NOMO-1 treated with DMSO at 0.1 percent for 48 hours (cell line): Measurements from ENCODE around the gene TICRR.

ENCODE experiments used
- DNase-seq: peaks from one replicate; lab custom pipeline; 2025; ENCODE audit not compliant: unreplicated experiment; lab: John Stamatoyannopoulos, UW

Gene TICRR

GRCh38 chr15:89628806-89629715, 53.8 kb downstream of the TICRR start:
- no peak for DNase-seq

GRCh38 chr15:89629829-89630228, 54.6 kb downstream of the TICRR start:
- DNase-seq, result no peak

DNA sequence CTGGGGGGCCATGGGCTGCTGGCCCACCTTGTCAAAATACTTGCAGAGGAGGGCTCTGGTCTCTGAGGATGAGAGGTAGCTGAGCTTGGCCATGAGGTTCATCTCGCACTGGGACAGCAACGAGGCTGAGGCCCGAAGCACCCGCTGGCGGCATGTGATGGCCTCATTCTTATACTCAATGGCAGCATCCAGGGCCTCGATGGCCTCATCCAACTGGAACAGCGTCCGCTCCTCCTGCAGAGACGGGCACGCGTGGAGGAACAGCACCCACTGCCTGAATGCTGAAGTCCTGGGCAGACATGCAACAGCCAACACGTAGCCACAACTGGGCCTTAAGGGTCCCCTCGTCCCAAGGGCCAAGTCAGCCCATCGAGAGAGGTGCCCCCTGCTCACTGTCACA, 55.0 kb downstream of the TICRR start:
- DNase-seq, result no peak

DNA sequence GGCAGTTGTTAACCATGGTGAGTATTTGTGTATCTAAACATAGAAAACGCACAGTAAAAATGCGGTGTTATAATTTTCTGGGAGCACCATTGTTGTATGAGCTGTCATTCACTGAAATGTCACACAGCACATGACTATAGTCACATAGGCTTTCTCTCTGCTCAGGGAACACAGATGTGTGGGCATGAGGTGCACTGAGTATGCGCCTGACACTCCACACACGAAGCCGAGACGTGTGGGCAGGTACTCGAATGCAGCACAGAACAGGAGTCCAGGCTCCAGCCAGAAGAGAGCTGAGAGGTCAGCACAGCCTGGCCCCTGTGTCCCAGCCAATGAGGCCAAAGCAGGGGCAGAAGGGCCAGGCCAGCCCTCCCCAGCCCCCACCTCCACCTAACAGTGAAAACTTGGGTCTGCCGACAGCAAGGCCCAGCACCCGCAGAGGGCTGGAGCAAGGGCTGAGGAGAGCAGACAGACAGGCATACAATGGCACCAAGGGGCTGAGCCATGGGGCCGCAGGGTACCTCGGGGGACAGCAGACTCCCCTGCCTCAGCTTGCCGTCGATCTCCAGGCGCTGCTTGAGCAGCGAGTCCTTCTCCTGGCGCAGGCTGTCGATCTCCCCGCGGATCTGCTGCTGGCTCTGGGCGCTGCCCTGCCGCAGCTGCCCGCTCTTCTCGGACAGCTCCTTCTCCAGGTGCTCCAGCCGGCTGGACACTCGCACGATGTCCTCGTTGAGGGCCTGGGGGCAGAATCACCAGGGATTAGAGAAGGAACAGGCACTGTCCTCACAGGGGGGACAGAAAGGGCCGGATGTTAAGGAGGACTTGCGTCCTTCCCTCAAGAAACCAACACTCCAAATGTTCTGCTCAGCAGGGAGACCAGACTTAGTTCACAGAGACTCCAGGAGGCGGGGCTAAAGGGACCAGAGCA, 56.0 kb downstream of the TICRR start:
- DNase-seq, result no peak

GRCh38 chr15:89631902-89632264, 56.6 kb downstream of the TICRR start:
- no peak for DNase-seq

DNA sequence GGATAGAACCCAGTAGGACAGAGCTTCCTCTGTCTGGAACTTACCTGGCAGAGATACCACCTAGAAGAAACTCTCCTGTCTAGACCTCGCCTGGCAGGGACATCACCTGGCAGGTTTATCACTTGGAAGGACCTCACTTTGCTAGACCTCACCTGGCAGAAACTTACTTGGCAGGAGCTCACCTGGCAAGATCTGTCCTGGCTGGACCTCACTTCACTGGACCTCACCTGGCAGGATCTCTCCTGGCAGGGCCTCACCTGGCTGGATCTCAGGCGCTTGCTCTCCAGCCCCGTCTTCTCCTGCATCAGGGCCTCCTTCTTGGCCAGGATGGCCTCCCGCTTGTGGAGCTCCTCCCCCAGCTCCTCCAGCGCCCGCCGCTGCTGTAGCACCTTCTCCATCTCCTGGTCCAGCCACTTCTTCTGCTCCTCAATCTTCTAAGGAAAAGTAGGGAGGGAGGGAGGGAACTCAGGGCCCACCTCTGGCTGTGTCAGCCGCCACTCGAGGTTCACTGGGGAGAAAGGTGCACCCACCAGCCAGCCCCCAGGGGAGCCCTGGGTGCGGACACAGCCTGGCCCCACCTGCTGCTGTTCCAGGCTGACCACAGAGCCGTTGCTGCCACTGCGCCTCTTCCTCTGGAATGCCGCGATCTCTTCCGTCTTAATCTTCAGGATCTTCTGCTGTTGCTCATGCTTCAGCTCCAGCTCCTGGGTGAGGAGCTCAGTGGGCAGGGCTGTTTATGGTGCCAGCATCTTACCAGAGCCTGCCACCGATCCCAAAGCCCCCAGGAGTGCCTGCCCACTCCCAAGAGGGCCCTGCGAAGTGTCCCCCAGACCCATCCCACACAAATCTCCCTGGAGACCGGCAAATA, 57.5 kb downstream of the TICRR start:
- DNase-seq, result no peak

DNA sequence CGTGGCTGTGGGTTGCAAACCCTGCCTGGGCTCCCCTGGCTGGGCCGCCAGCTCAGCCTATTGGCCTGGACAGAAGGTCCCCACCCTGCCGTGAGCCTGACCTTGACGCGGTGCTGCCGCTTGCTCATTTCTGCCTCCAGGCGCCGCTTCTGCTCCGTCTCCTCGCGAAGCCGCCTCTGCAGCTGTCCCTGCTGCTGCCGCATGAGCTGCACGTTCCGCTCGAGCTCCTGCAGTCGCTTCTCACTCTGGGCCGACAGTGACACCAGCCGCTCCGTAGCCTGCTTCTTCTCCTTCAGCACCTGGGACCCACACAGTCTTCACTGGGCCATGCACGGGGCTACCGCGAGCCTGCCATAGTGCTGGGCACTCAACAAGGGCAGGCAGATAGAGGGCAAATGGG, 58.3 kb downstream of the TICRR start:
- no peak for DNase-seq

DNA sequence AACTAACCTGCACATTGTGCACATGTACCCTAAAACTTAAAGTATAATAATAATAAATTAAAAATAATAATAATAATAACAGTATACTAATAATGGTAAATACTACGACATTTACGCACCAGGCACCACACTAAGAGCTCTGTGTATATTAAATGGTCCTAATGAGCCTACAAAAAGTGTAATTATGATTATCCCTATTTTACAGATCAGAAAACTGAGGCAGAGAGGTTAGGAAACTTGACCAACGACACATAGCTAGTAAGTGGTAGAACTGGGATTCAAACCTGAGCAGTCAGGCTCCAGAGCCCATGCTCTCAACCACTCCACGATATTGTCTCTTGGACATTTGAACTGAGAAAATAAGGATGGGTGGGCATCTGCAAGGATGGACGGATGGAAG, 65.0 kb downstream of the TICRR start:
- no peak for DNase-seq

DNA sequence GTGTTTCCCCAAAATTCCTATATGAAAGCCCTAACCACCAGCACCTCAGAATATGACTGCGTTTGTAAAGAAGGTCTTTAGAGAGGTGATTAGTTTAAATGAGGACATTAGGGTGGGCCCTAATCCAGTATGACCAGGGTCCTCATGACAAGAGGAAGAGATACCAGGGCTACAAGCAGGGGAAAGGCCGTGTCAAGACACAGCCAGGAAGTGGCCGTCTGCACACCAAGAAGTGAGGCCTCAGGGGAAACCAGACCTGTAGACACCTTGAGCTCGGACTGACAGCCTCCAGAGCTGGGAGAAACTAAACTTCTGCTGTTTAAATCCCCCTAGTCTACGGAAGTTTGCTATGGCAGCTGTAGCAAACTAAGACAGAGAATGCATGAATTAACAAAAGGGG, 65.8 kb downstream of the TICRR start:
- no peak for DNase-seq

- DNase-seq, result no peak
Measured at GRCh38 chr15:89642106-89642505, 66.8 kb downstream of the TICRR start.

DNA sequence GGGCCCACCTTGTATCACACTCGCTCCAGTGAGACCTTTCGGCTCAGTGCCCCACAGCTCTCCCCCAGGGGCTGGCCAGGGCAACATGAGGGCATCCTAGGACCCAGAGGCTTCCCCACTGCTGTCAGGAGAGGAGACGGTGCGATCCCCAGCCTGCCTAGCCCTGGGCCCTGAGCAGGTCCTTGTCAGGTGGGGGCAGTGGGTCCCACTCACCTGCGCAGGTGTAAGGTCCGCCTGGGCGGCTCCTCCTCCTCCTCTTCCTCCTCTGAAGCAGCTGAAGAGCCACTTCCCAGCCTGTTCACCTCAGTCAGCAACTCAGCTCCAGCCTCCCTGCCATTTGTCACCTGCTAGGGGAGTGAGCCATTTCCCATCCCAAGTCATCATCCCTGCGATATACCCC, 70.4 kb downstream of the TICRR start:
- no peak for DNase-seq

- DNase-seq, result no peak
Measured at GRCh38 chr15:89646416-89647141, 71.3 kb downstream of the TICRR start.

DNA sequence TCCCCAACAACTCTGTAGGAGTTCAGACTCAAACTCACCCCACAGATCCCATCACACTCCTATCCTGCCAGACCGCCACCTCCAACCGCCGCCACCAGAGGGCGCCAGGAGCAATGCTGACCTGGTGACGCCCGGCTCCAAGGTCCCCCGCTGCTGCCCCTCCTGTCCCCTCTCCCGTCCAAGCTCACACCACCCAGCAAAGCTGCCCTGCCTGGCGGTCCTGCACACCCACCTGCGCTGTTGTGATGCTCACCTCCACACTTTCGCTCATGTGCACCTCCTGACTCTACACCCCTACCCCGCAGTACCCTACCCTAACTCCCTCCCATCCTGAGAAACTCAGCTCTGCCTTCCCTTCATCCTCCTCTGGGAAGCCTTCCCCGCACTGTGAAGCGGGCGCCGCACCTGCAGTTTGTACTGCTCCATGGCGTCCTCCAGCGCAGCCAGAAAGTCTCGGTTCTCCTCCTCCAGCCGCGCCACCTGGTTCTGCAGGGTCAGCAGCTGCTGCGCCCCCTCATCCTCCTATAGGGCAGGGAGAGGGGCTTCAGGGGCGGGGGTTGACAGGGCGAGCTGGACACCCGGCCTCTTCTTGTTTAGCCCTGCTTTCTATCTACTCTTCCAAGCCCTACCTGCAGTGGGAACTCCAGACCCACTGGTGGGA, 72.1 kb downstream of the TICRR start:
- peak; percentile 11 for DNase-seq

DNA sequence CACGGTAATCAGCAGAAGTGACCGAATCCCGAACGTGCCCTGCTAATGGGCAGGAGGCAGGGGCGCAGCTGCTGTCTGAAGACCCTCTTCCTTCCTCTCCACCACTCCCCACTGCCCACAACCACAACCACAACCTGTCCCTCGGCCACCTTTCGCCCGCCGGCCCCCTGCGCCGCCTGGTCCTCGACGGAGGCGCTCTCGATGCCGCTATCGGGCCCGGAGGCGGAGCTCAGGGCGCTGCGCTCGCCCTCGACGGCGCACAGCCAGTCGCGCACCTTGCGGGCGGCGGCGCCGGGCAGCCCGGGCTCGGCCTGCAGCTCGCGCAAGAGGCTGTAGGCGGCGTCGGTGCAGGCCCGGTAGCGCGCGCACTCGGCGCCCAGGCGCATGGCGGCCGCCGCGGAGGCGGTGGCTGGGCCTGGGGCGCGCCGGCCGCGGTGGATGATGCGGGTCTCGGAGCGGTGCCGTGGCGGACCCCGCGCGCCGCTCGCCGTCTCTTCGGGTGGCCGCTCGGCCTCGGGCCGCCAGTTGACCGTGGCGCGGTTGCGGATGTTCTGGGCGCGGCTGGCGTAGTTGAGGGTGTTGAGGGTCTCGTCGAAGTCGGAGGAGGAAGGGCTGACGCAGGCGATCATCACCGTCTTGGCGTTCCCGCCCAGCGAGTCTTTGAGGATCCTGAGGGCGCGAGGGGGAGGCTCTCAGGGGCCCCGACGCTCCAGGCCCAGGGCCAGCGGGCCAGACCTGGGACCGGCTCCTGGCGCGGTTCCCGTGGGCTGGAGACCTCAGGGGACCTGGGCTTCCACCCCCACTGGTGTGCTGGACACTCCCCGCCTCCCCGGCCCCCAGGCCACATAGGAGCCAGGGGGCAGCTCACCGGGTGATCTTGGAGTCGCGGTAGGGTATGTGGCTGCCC, 73.1 kb downstream of the TICRR start:
- no peak for DNase-seq

DNA sequence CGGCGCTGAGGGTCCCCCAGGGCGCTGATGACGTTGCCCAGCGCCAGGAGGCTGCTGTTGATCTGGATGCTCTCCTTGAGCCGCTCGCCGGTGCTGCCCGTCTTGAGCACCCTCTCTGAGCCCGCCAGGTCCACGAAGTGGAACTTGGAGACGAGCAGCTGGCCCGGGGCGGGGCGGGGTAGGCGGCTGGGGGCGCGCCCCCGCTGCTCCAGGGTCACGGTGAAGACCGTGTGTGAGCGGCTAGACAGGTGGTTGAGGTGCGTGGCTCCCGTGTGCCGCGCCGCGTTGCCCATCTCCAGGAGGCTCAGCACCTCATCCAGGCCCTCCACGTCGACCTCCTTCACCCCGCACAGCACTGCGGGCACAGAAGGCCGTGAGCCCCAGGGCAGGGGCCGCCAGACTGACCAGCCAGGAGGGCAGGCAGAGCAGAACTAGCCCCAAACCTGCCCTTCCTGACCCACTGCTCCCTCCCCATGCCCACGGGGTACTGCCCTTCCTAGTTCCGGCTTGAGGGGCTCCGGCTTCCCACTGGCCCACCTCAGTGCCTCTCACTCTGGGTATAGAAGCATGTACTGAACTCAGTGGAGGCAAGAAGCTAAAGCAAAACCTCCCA, 73.8 kb downstream of the TICRR start:
- DNase-seq, result no peak

DNA sequence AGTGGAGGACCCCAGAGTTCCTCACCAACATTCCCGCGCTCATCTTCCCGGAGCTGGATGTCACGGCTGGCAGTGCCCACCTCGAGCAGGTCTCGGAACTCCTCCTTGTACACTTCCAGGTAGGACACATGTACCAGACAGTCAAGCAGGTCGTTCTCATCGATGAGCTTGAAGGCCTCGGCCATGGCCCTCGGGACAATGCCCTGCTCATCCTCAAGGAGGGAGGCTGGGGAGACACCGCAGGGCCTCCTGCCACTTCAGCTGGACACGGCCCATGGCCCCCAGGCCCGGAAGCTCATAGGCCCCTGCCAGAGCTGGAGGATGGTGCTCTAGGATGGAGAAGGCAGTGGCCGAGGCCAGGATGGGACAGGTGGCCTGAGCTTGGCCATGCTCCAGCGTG, 74.4 kb downstream of the TICRR start:
- no peak for DNase-seq

DNA sequence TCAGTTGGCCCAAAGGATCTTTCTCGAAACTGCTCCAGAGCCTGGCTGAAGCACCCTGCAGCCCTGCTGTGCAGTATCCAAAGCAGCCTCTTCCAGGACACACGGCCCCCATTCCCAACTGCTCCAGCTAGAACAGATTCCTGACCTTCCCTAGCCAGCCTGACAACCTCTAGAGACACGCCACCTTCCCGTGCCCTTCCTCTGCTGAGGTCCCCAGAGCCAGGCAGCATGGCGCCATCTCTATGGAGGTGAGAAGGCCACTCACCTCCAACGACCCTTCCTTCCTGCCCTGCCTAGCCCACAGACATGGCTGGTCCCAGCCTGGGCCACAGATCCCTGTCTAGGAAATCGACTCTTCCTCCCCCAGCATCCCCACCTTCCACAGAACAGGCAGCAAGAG, 76.9 kb downstream of the TICRR start:
- no peak for DNase-seq

DNA sequence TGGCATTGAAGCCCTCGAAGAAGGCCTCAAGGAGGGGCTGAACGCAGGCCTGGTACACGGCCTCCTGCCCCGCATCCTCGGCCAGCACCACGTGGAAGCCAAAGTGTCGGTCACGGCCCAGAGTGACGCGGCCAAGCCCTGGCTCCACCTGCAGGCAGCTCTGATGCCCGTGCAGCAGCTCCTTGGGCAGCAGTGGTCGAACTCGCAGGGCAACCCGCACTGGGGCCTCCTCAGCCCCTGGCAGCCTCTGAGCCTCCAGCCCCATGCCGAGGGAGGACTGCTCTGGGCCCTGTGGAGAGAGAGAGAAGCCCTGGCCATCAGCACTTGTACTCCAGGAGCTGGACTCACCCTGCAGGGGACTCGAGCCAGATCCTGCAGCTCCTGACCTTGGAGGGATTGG, 77.4 kb downstream of the TICRR start:
- no peak for DNase-seq
